ENCODE measurements around the gene AGTPBP1.

Gene AGTPBP1

GRCh38 chr9:85717220-85717619 is 24.5 kb downstream of the AGTPBP1 start:
- no peak for TF ChIP-seq EZH2phosphoT487 (IDR thresholded peaks at IDR 0.05; ENCODE audit: low read length)
- DNase-seq: no peak

GRCh38 chr9:85716031-85716877 is 25.5 kb downstream of the AGTPBP1 start:
- Histone ChIP-seq H3K9me2 (replicated peaks; ENCODE audit: insufficient read depth, low read length) (no peaks in the 10 kb centered on the region), H3K79me2 (ENCODE audit: low read length) (no peaks in the 10 kb centered on the region), H4K20me1 (ENCODE audit: insufficient read depth, low read length) (no peaks in the 10 kb centered on the region), H3K9me3 (replicated peaks; ENCODE audit: insufficient read depth, low read length) (no peaks in the 10 kb centered on the region), H3K4me3 (ENCODE audit: low read length) (no peak overlapping the region), H3K27me3 (replicated peaks; ENCODE audit: insufficient read depth, low read length) (no peaks in the 10 kb centered on the region), H3K4me2 (ENCODE audit: low read depth, low read length) (no peak overlapping the region), H3K4me1 (ENCODE audit: low read length) (no peaks in the 10 kb centered on the region), H3K27ac (ENCODE audit: low read length) (no peak overlapping the region), H2AFZ (ENCODE audit: low read length) (no peak overlapping the region), H3K9ac (ENCODE audit: low read length) (no peak overlapping the region), H3F3A (ENCODE audit: insufficient read depth, low read length) (no peaks in the 10 kb centered on the region), H3K36me3 (replicated peaks; ENCODE audit: insufficient read depth, low read length) (no peaks in the 10 kb centered on the region)
- TF ChIP-seq EZH2 (optimal IDR thresholded peaks at IDR 0.05; ENCODE audit: low read depth, low read length): no peak
- TF ChIP-seq CTCF (IDR thresholded peaks at IDR 0.05; ENCODE audit: low read length): 0 out of 2 replicates have a peak, but pooled peaks have one; percentile 6
- no peak for TF ChIP-seq EZH2phosphoT487 (IDR thresholded peaks at IDR 0.05; ENCODE audit: low read length)
- no peak for DNase-seq

More at GRCh38 chr9:85717220-85717619, 24.5 kb downstream of the AGTPBP1 start:
- Histone ChIP-seq H3K4me1 (ENCODE audit: low read length) (no peaks in the 10 kb centered on the region), H4K20me1 (ENCODE audit: insufficient read depth, low read length) (no peaks in the 10 kb centered on the region), H3K9ac (ENCODE audit: low read length) (no peak overlapping the region), H3K27ac (ENCODE audit: low read length) (no peak overlapping the region), H3K79me2 (ENCODE audit: low read length) (no peaks in the 10 kb centered on the region), H3K36me3 (replicated peaks; ENCODE audit: insufficient read depth, low read length) (no peaks in the 10 kb centered on the region), H3K4me3 (ENCODE audit: low read length) (no peak overlapping the region), H3K9me2 (replicated peaks; ENCODE audit: insufficient read depth, low read length) (no peaks in the 10 kb centered on the region), H3K4me2 (ENCODE audit: low read depth, low read length) (no peak overlapping the region), H3K9me3 (replicated peaks; ENCODE audit: insufficient read depth, low read length) (no peaks in the 10 kb centered on the region), H2AFZ (ENCODE audit: low read length) (no peak overlapping the region), H3K27me3 (replicated peaks; ENCODE audit: insufficient read depth, low read length) (no peaks in the 10 kb centered on the region), H3F3A (ENCODE audit: insufficient read depth, low read length) (no peaks in the 10 kb centered on the region)

DNA sequence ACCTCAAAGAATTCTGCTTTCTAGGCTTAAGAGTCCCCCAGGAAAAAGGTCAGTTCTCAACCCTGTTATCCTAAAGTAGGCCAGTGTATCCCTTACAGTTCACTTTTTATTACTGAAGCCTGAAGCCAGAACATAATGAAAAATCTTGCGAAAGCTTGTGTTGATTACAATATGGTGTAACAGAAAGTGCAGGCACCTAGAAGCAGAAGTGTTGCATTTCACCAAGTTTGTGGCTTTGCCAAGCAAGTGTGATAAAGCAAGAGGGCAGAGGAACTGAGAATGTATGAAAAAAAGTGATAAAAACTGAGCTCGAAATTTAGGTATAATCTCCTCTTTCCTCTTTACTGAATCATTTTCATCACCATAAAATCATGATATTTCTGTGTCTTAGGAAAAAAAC is 26.2 kb downstream of the AGTPBP1 start:
- no peaks in the 10 kb centered on the region for H3K9me2 ChIP-seq (replicated peaks; ENCODE audit: insufficient read depth, low read length)
- no peaks in the 10 kb centered on the region for H3K4me1 ChIP-seq (ENCODE audit: low read length)
- H3K36me3 ChIP-seq (replicated peaks; ENCODE audit: insufficient read depth, low read length): no peaks in the 10 kb centered on the region
- H3K27ac ChIP-seq (ENCODE audit: low read length): no peak overlapping the region
- H3F3A ChIP-seq (ENCODE audit: insufficient read depth, low read length): no peaks in the 10 kb centered on the region
- no peak for TF ChIP-seq EZH2phosphoT487 (IDR thresholded peaks at IDR 0.05; ENCODE audit: low read length)
- no peak for TF ChIP-seq EZH2 (optimal IDR thresholded peaks at IDR 0.05; ENCODE audit: low read depth, low read length)
- no peak for TF ChIP-seq CTCF (IDR thresholded peaks at IDR 0.05; ENCODE audit: low read length)
- no peaks in the 10 kb centered on the region for H4K20me1 ChIP-seq (ENCODE audit: insufficient read depth, low read length)
- H3K27me3 ChIP-seq (replicated peaks; ENCODE audit: insufficient read depth, low read length): no peaks in the 10 kb centered on the region
- no peaks in the 10 kb centered on the region for H3K79me2 ChIP-seq (ENCODE audit: low read length)
- H2AFZ ChIP-seq (ENCODE audit: low read length): no peak overlapping the region
- no peaks in the 10 kb centered on the region for H3K9me3 ChIP-seq (replicated peaks; ENCODE audit: insufficient read depth, low read length)
- no peak overlapping the region for H3K4me2 ChIP-seq (ENCODE audit: low read depth, low read length)
- H3K9ac ChIP-seq (ENCODE audit: low read length): no peak overlapping the region
- H3K4me3 ChIP-seq (ENCODE audit: low read length): no peak overlapping the region
- DNase-seq: no peak

- no peaks in the 10 kb centered on the region for H3F3A ChIP-seq (ENCODE audit: insufficient read depth, low read length)
- H3K27me3 ChIP-seq (replicated peaks; ENCODE audit: insufficient read depth, low read length): no peaks in the 10 kb centered on the region
- DNase-seq: no peak
Measured at GRCh38 chr9:85713897-85714296, 27.9 kb downstream of the AGTPBP1 start.

More at GRCh38 chr9:85713897-85714296, 27.9 kb downstream of the AGTPBP1 start:
- Histone ChIP-seq H4K20me1 (ENCODE audit: insufficient read depth, low read length) (no peaks in the 10 kb centered on the region), H3K9me3 (replicated peaks; ENCODE audit: insufficient read depth, low read length) (no peaks in the 10 kb centered on the region), H2AFZ (ENCODE audit: low read length) (no peak overlapping the region), H3K79me2 (ENCODE audit: low read length) (no peaks in the 10 kb centered on the region), H3K4me3 (ENCODE audit: low read length) (no peak overlapping the region), H3K4me1 (ENCODE audit: low read length) (no peaks in the 10 kb centered on the region), H3K27ac (ENCODE audit: low read length) (no peak overlapping the region), H3K4me2 (ENCODE audit: low read depth, low read length) (no peak overlapping the region), H3K36me3 (replicated peaks; ENCODE audit: insufficient read depth, low read length) (no peaks in the 10 kb centered on the region), H3K9me2 (replicated peaks; ENCODE audit: insufficient read depth, low read length) (no peaks in the 10 kb centered on the region), H3K9ac (ENCODE audit: low read length) (no peak overlapping the region)
- TF ChIP-seq EZH2phosphoT487 (IDR thresholded peaks at IDR 0.05; ENCODE audit: low read length): no peak

Measured in MM.1S (cell line).